GM20431 (cell line): ENCODE results near the gene RETN.

Source experiments
- in situ Hi-C: fragments of 300-500 bp; cut with MseI, MboI; formaldehyde crosslinking; loops from one replicate; pipeline ENCODE4 v1.15.0; 2020; ENCODE audit warnings: low sequenced_read_pairs; ENCODE audit not compliant: unreplicated experiment

The RETN gene

GRCh38 chr19:7668842-7669241 lies at the start of gene RETN:
RETN (plus strand) TSS chr19:7669049; CDS start chr19:7669327, 278 bp downstream.
- in situ Hi-C loops, result no loop called here

GRCh38 chr19:7619671-7620441 lies 49.0 kb upstream of the RETN start:
- in situ Hi-C loops, result no loop called here

GRCh38 chr19:7620442-7621412 lies 48.1 kb upstream of the RETN start:
- in situ Hi-C loops, result no loop called here

- in situ Hi-C loops, result no loop called here
These were observed 45.7 kb upstream of the RETN start for GRCh38 chr19:7622933-7623685.

- in situ Hi-C loops, result no loop called here
These were observed 44.9 kb upstream of the RETN start for GRCh38 chr19:7623725-7624603.

- in situ Hi-C loops, result no loop called here
These were observed 44.0 kb upstream of the RETN start for GRCh38 chr19:7624810-7625209.

GRCh38 chr19:7625763-7626372 lies 43.0 kb upstream of the RETN start:
- in situ Hi-C loops, result no loop called here

- in situ Hi-C loops, result no loop called here
These were observed 41.7 kb upstream of the RETN start for GRCh38 chr19:7627166-7627565.

GRCh38 chr19:7628589-7629311 lies 40.1 kb upstream of the RETN start:
- in situ Hi-C loops, result no loop called here

- in situ Hi-C loops, result no loop called here
These were observed 39.3 kb upstream of the RETN start, which contains the start of the genes PET100 and XAB2 for GRCh38 chr19:7629347-7630054. PET100 (plus strand) TSS chr19:7629793; CDS start chr19:7629834, 41 bp downstream. XAB2 (minus strand) TSS chr19:7629545; CDS start chr19:7629527, 18 bp downstream.

- in situ Hi-C loops, result no loop called here
These were observed 37.3 kb upstream of the RETN start for GRCh38 chr19:7631577-7631976.

GRCh38 chr19:7632340-7633203 lies 36.3 kb upstream of the RETN start:
- in situ Hi-C loops, result no loop called here

- in situ Hi-C loops, result no loop called here
These were observed 35.2 kb upstream of the RETN start, which contains the start of gene PCP2 for GRCh38 chr19:7633698-7634097. PCP2 (minus strand) TSS chr19:7633719; CDS start chr19:7633457, 262 bp downstream.

GRCh38 chr19:7635670-7636069 lies 33.2 kb upstream of the RETN start:
- in situ Hi-C loops, result no loop called here

- in situ Hi-C loops, result no loop called here
These were observed 32.5 kb upstream of the RETN start for GRCh38 chr19:7636317-7636690.

- in situ Hi-C loops, result no loop called here
These were observed 32.0 kb upstream of the RETN start, which contains the start of gene STXBP2 for GRCh38 chr19:7636691-7637373. STXBP2 (plus strand) TSS chr19:7637110; CDS start chr19:7637150, 40 bp downstream.
